IMR-90 (cell line): ENCODE data around the gene AOC2. TPM values are rescaled to one million over a fixed set of nuclear protein-coding genes. Genes with fewer than 3 reads are reported as not detected.

Source experiments
- ATAC-seq: fragments of 200-7000 bp; cut with Tn5 transposase; 2 replicates; pipeline ENCODE4 v1.9.1; 2020; ENCODE audit warnings: low read depth, mild to moderate bottlenecking, moderate library complexity
- BruUV-seq: library from RNA; stranded (reverse); fragments of 400-500 nt; replicated peaks from 2 replicates; lab custom pipeline; 2021; lab: Mats Ljungman, UMichigan
- CTCF ChIA-PET: fragments of 300-600 bp; formaldehyde crosslinking; extraction: SDS; loops from one replicate; lab custom pipeline; 2021; ENCODE audit warnings: antibody characterized with exemption; lab: Yijun Ruan, JAX
- POLR2A ChIA-PET: fragments of 300-600 bp; sonication (Branson Sonifier 250); formaldehyde crosslinking; loops from one replicate; lab custom pipeline; 2022; ENCODE audit warnings: antibody characterized with exemption; ENCODE audit not compliant: unreplicated experiment; lab: Charles Lee
- DNase-seq: peaks from one replicate; pipeline ENCODE4 v3.0.0; 2013
- H2AFZ ChIP-seq: replicated peaks from 2 replicates; pipeline ENCODE3; 2013; ENCODE audit warnings: low read length, mild to moderate bottlenecking; ENCODE audit not compliant: poor library complexity
- H2AK5ac ChIP-seq: 2 replicates; pipeline ENCODE4 v1.6.1; 2013; ENCODE audit warnings: low read depth, low read length, inconsistent platforms
- H2AK9ac ChIP-seq: replicated peaks from 2 replicates; pipeline ENCODE3; 2013; ENCODE audit warnings: mild to moderate bottlenecking, low read depth, low read length, moderate library complexity; ENCODE audit not compliant: poor library complexity
- H2BK120ac ChIP-seq: 2 replicates; pipeline ENCODE4 v1.6.1; 2013; ENCODE audit warnings: low read depth, low read length, inconsistent platforms
- H2BK15ac ChIP-seq: 3 replicates; pipeline ENCODE4 v1.6.1; 2013; ENCODE audit warnings: low read depth, low read length, inconsistent platforms
- H2BK20ac ChIP-seq: 2 replicates; pipeline ENCODE4 v1.6.1; 2013; ENCODE audit warnings: low read depth, mild to moderate bottlenecking, inconsistent platforms, low read length, moderate library complexity
- H2BK5ac ChIP-seq: 2 replicates; pipeline ENCODE4 v1.6.1; 2013; ENCODE audit warnings: mild to moderate bottlenecking, low read depth, low read length, inconsistent platforms; ENCODE audit not compliant: poor library complexity, severe bottlenecking
- H3K14ac ChIP-seq: replicated peaks from 2 replicates; pipeline ENCODE4 v1.6.1; 2013; ENCODE audit warnings: low read depth, low read length, inconsistent platforms
- H3K18ac ChIP-seq: 2 replicates; pipeline ENCODE4 v1.6.1; 2013; ENCODE audit warnings: low read depth, low read length, control low read depth
- H3K23ac ChIP-seq: 2 replicates; pipeline ENCODE4 v1.6.1; 2013; ENCODE audit warnings: low read depth, low read length, inconsistent platforms
- H3K27ac ChIP-seq: 2 replicates; pipeline ENCODE4 v1.5.1; 2013; ENCODE audit warnings: mild to moderate bottlenecking, control low read depth, low read length; ENCODE audit not compliant: insufficient read depth
- H3K27me3 ChIP-seq: 2 replicates; pipeline ENCODE4 v1.6.1; 2013; ENCODE audit warnings: low read length; ENCODE audit not compliant: control insufficient read depth, insufficient read depth
- H3K36me3 ChIP-seq: 2 replicates; pipeline ENCODE4 v1.6.1; 2013; ENCODE audit warnings: low read length, mixed read lengths; ENCODE audit not compliant: control insufficient read depth, insufficient read depth
- H3K4ac ChIP-seq: 2 replicates; pipeline ENCODE4 v1.6.1; 2013; ENCODE audit warnings: low read depth, low read length, inconsistent platforms
- H3K4me1 ChIP-seq: 2 replicates; pipeline ENCODE4 v1.6.1; 2013; ENCODE audit warnings: low read length, mixed read lengths; ENCODE audit not compliant: control insufficient read depth, insufficient read depth
- H3K4me2 ChIP-seq: 2 replicates; pipeline ENCODE4 v1.6.1; 2013; ENCODE audit warnings: low read depth, mild to moderate bottlenecking, control low read depth, low read length, moderate library complexity
- H3K4me3 ChIP-seq: 2 replicates; pipeline ENCODE4 v1.5.1; 2013; ENCODE audit warnings: low read depth, mild to moderate bottlenecking, control low read depth, low read length, moderate library complexity; ENCODE audit not compliant: insufficient read depth
- H3K56ac ChIP-seq: 2 replicates; pipeline ENCODE4 v1.6.1; 2013; ENCODE audit warnings: low read length, inconsistent platforms; ENCODE audit not compliant: insufficient read depth; ENCODE audit errors: extremely low read depth
- H3K79me1 ChIP-seq, 2 experiments: 2 replicates each; pipeline ENCODE4 v1.6.1; 2013; ENCODE audit warnings: low read length in 2 of 2, inconsistent platforms in 1 of 2, low read depth in 1 of 2
- H3K9ac ChIP-seq: 2 replicates; pipeline ENCODE4 v1.6.1; 2013; ENCODE audit warnings: low read depth, low read length, control low read depth
- H3K9me1 ChIP-seq: 2 replicates; pipeline ENCODE4 v1.6.1; 2013; ENCODE audit warnings: low read length, inconsistent platforms; ENCODE audit not compliant: insufficient read depth
- H3K9me3 ChIP-seq: 2 replicates; pipeline ENCODE4 v1.6.1; 2013; ENCODE audit warnings: low read length; ENCODE audit not compliant: control insufficient read depth, insufficient read depth
- H4K20me1 ChIP-seq: 2 replicates; pipeline ENCODE4 v1.6.1; 2013; ENCODE audit warnings: low read length, inconsistent platforms; ENCODE audit not compliant: insufficient read depth
- H4K5ac ChIP-seq: 2 replicates; pipeline ENCODE4 v1.6.1; 2013; ENCODE audit warnings: mild to moderate bottlenecking, low read depth, low read length, control low read depth
- H4K8ac ChIP-seq, 2 experiments: 2 replicates each; pipeline ENCODE4 v1.6.1; 2013; ENCODE audit warnings: low read depth in 2 of 2, low read length in 2 of 2, control low read depth in 1 of 2, inconsistent platforms in 1 of 2
- H4K91ac ChIP-seq: 2 replicates; pipeline ENCODE4 v1.6.1; 2013; ENCODE audit warnings: low read depth, low read length, inconsistent platforms; ENCODE audit not compliant: insufficient read depth
- CEBPB ChIP-seq: IDR thresholded peaks from 2 replicates; pipeline ENCODE4 v1.6.1; 2012; ENCODE audit warnings: low read depth, low read length, improper control_type of control experiment
- CHD1 ChIP-seq: IDR thresholded peaks from 2 replicates; pipeline ENCODE4 v1.6.1; 2012; ENCODE audit warnings: low read depth, low read length, improper control_type of control experiment
- ELK1 ChIP-seq: fragments of 150-350 bp; IDR thresholded peaks from 2 replicates; pipeline ENCODE4 v1.6.1; 2016; ENCODE audit warnings: low read depth, mild to moderate bottlenecking, low read length, moderate library complexity, borderline replicate concordance
- MAFK ChIP-seq: IDR thresholded peaks from 2 replicates; pipeline ENCODE4 v1.6.1; 2012; ENCODE audit warnings: low read depth, low read length, improper control_type of control experiment
- MXI1 ChIP-seq: IDR thresholded peaks from 2 replicates; pipeline ENCODE4 v1.6.1; 2012; ENCODE audit warnings: low read depth, mild to moderate bottlenecking, low read length, moderate library complexity, borderline replicate concordance
- NFE2L2 ChIP-seq: fragments of 150-350 bp; IDR thresholded peaks from 2 replicates; pipeline ENCODE4 v1.6.1; 2016; ENCODE audit warnings: low read depth, mild to moderate bottlenecking, low read length
- RAD21 ChIP-seq: IDR thresholded peaks from 2 replicates; pipeline ENCODE4 v1.6.1; 2012; ENCODE audit warnings: low read length, improper control_type of control experiment
- RCOR1 ChIP-seq: IDR thresholded peaks from 2 replicates; pipeline ENCODE4 v1.6.1; 2012; ENCODE audit warnings: mild to moderate bottlenecking, low read length, improper control_type of control experiment; ENCODE audit not compliant: insufficient replicate concordance
- RFX5 ChIP-seq: IDR thresholded peaks from 2 replicates; pipeline ENCODE4 v1.8.0; 2012; ENCODE audit warnings: low read depth, mild to moderate bottlenecking, low read length, moderate library complexity
- SMC3 ChIP-seq: fragments of 150-350 bp; IDR thresholded peaks from 2 replicates; pipeline ENCODE4 v1.6.1; 2016; ENCODE audit warnings: low read depth, mild to moderate bottlenecking, antibody characterized with exemption, low read length, moderate library complexity
- WGBS, 2 experiments: methylation state at CpG; one replicate each; pipeline versions ENCODE4 v1.1.5 to v1.1.7; 2013; ENCODE audit warnings: missing lambda C conversion rate in 2 of 2; ENCODE audit not compliant: insufficient read length in 1 of 2; ENCODE audit errors: extremely low coverage in 2 of 2; 5-methylcytosine and 5-hydroxymethylcytosine counted together
- dilution Hi-C: fragments of 300-500 bp; cut with HindIII; formaldehyde crosslinking; loops from one replicate; pipeline ENCODE4 v1.14.3; 2018; ENCODE audit warnings: low sequenced_read_pairs; ENCODE audit not compliant: unreplicated experiment
- in situ Hi-C: fragments of 300-500 bp; cut with MboI; formaldehyde crosslinking; loops from 3 replicates; pipeline ENCODE4 v1.14.3; 2019; ENCODE audit warnings: low sequenced_read_pairs, inconsistent platforms, mixed read lengths
- intact Hi-C: fragments of 100-400 bp; cut with micrococcal nuclease; formaldehyde crosslinking; loops from 2 replicates; pipeline ENCODE4 v1.10.0; 2022
- polyA plus RNA-seq, 3 experiments: library from polyadenylated mRNA; depleted of rRNA; stranded (reverse); fragments of >200 nt; gene quantifications; 2 replicates each; pipeline ENCODE4 v1.2.3, GENCODE V29; 2012; ENCODE audit warnings: low replicate concordance in 1 of 3
- total RNA-seq: library from RNA; depleted of rRNA; stranded (reverse); fragments of >200 nt; gene quantifications from 2 replicates; pipeline ENCODE4 v1.2.3, GENCODE V29; 2012

Gene AOC2
- total and polyA plus RNA-seq, 2 of the 4 experiments (the other 2 are of a cell fraction): 0.36 to 0.41 TPM

- Histone ChIP-seq H3K79me1 (no peaks in the 10 kb centered on the region), H4K91ac (no peak overlapping the region), H3K4me1 (peaks cover 4% of the 10 kb centered on the region; the same call in 1 of the 2 replicates), H2AK5ac (no peak overlapping the region), H3K4me3 (no peak overlapping the region), H3K4ac (no peak overlapping the region), H3K27me3 (peaks cover 23% of the 10 kb centered on the region), H2BK120ac (no peak overlapping the region), H2AFZ (no peak overlapping the region), H4K8ac (no peak overlapping the region), H3K14ac (no peak overlapping the region), H2BK20ac (no peak overlapping the region), H3K56ac (no peak overlapping the region), H2AK9ac (no peak overlapping the region), H3K9me1 (0 out of 2 replicates have a peak, but pooled peaks cover 6% of the 10 kb centered on the region), H3K18ac (no peak overlapping the region), H4K5ac (no peak overlapping the region), H3K36me3 (no peaks in the 10 kb centered on the region), H3K9me3 (no peaks in the 10 kb centered on the region), H2BK5ac (no peak overlapping the region), H3K9ac (no peak overlapping the region), H3K23ac (no peak overlapping the region), H3K4me2 (no peak overlapping the region), H3K27ac (no peak overlapping the region), H2BK15ac (no peak overlapping the region), H4K20me1 (no peaks in the 10 kb centered on the region)
- intact Hi-C loops (no loop called here), dilution Hi-C loops (no loop called here), in situ Hi-C loops (no loop called here)
- ChIA-PET POLR2A (no interaction called here), CTCF (no interaction called here)
- no TSS peak for BruUV-seq
- TF ChIP-seq MAFK: no peak
- TF ChIP-seq RFX5: no peak
- no peak for TF ChIP-seq NFE2L2
- TF ChIP-seq RAD21: no peak
- no peak for TF ChIP-seq MXI1
- TF ChIP-seq CEBPB: no peak
- no peak for TF ChIP-seq CHD1
- TF ChIP-seq ELK1: no peak
- TF ChIP-seq SMC3: no peak
- no peak for TF ChIP-seq RCOR1
- no peak for DNase-seq
- WGBS, 2 experiments: 82% methylated on average over 3 of the region's 5 CpGs; no CpG with 5 or more reads in 1 of the 2 experiments
- ATAC-seq: no peak
Measured at GRCh38 chr17:42853597-42853967, 9.2 kb downstream of the AOC2 start.
